ENCODE results near the gene S1PR3.

The S1PR3 gene

GRCh38 chr9:89036891-89037290 lies 45.6 kb downstream of the S1PR3 start:
- Histone ChIP-seq H3F3A (ENCODE audit: insufficient read depth, low read length) (no peaks in the 10 kb centered on the region), H3K4me1 (ENCODE audit: insufficient read depth, low read length, severe bottlenecking) (no peaks in the 10 kb centered on the region), H3K9ac (ENCODE audit: low read length) (no peak overlapping the region), H3K9me3 (ENCODE audit: low read length) (no peaks in the 10 kb centered on the region), H3K36me3 (ENCODE audit: insufficient read depth, low read length) (no peaks in the 10 kb centered on the region), H4K20me1 (ENCODE audit: insufficient read depth, low read length) (no peaks in the 10 kb centered on the region), H3K79me2 (ENCODE audit: insufficient read depth, low read length) (no peaks in the 10 kb centered on the region), H3K9me2 (ENCODE audit: low read depth, low read length) (no peaks in the 10 kb centered on the region), H3K4me3 (ENCODE audit: low read depth, low read length, poor library complexity, severe bottlenecking) (no peak overlapping the region), H3K27ac (ENCODE audit: low read depth, low read length, poor library complexity, severe bottlenecking) (no peak overlapping the region), H3K27me3 (ENCODE audit: insufficient read depth, low read length) (no peaks in the 10 kb centered on the region), H2AFZ (ENCODE audit: low read length) (no peak overlapping the region), H3K4me2 (ENCODE audit: low read length) (no peak overlapping the region)
- TF ChIP-seq EZH2 (IDR thresholded peaks at IDR 0.05; ENCODE audit: borderline replicate concordance, low read length) (no peak), CTCF (IDR thresholded peaks at IDR 0.05; ENCODE audit: low read length) (no peak)

GRCh38 chr9:89037346-89037745 lies 46.1 kb downstream of the S1PR3 start:
- Histone ChIP-seq H3K79me2 (ENCODE audit: insufficient read depth, low read length) (no peaks in the 10 kb centered on the region), H3K9ac (ENCODE audit: low read length) (no peak overlapping the region), H3K36me3 (ENCODE audit: insufficient read depth, low read length) (no peaks in the 10 kb centered on the region), H3K27me3 (ENCODE audit: insufficient read depth, low read length) (no peaks in the 10 kb centered on the region), H3K9me3 (ENCODE audit: low read length) (no peaks in the 10 kb centered on the region), H3K4me2 (ENCODE audit: low read length) (no peak overlapping the region), H4K20me1 (ENCODE audit: insufficient read depth, low read length) (no peaks in the 10 kb centered on the region), H3K4me3 (ENCODE audit: low read depth, low read length, poor library complexity, severe bottlenecking) (no peak overlapping the region), H2AFZ (ENCODE audit: low read length) (no peak overlapping the region), H3K27ac (ENCODE audit: low read depth, low read length, poor library complexity, severe bottlenecking) (no peak overlapping the region), H3K4me1 (ENCODE audit: insufficient read depth, low read length, severe bottlenecking) (no peaks in the 10 kb centered on the region), H3F3A (ENCODE audit: insufficient read depth, low read length) (no peaks in the 10 kb centered on the region), H3K9me2 (ENCODE audit: low read depth, low read length) (no peaks in the 10 kb centered on the region)
- TF ChIP-seq CTCF (IDR thresholded peaks at IDR 0.05; ENCODE audit: low read length): no peak
- TF ChIP-seq EZH2 (IDR thresholded peaks at IDR 0.05; ENCODE audit: borderline replicate concordance, low read length): no peak

- no peaks in the 10 kb centered on the region for H3K27me3 ChIP-seq (ENCODE audit: insufficient read depth, low read length)
- no peaks in the 10 kb centered on the region for H3K9me3 ChIP-seq (ENCODE audit: low read length)
- no peak overlapping the region for H3K4me3 ChIP-seq (ENCODE audit: low read depth, low read length, poor library complexity, severe bottlenecking)
- no peak overlapping the region for H3K27ac ChIP-seq (ENCODE audit: low read depth, low read length, poor library complexity, severe bottlenecking)
- no peak overlapping the region for H2AFZ ChIP-seq (ENCODE audit: low read length)
- H3K36me3 ChIP-seq (ENCODE audit: insufficient read depth, low read length): no peaks in the 10 kb centered on the region
- no peaks in the 10 kb centered on the region for H3K4me1 ChIP-seq (ENCODE audit: insufficient read depth, low read length, severe bottlenecking)
- no peaks in the 10 kb centered on the region for H3K79me2 ChIP-seq (ENCODE audit: insufficient read depth, low read length)
- no peak overlapping the region for H3K4me2 ChIP-seq (ENCODE audit: low read length)
- no peaks in the 10 kb centered on the region for H4K20me1 ChIP-seq (ENCODE audit: insufficient read depth, low read length)
- no peak for TF ChIP-seq CTCF (IDR thresholded peaks at IDR 0.05; ENCODE audit: low read length)
- TF ChIP-seq EZH2 (IDR thresholded peaks at IDR 0.05; ENCODE audit: borderline replicate concordance, low read length): no peak
- no peak overlapping the region for H3K9ac ChIP-seq (ENCODE audit: low read length)
- no peaks in the 10 kb centered on the region for H3F3A ChIP-seq (ENCODE audit: insufficient read depth, low read length)
- H3K9me2 ChIP-seq (ENCODE audit: low read depth, low read length): no peaks in the 10 kb centered on the region
Observed at GRCh38 chr9:89037891-89038290, 46.6 kb downstream of the S1PR3 start.

Measured in OCI-LY1 (cell line).